A673 (cell line): ENCODE data around the gene NRXN2.

Experiments used
- CTCF ChIP-seq: fragments of 300-800, 200-600 bp; sonication (generic); conservative IDR thresholded peaks from 2 replicates; pipeline ENCODE4 v1.5.1; 2017; ENCODE audit warnings: low read depth, mild to moderate bottlenecking, antibody characterized with exemption, low read length, moderate library complexity, mixed read lengths
- EZH2 ChIP-seq: fragments of 200-600 bp; sonication (generic); IDR thresholded peaks from 2 replicates; pipeline ENCODE4 v1.6.1; 2017; ENCODE audit warnings: borderline replicate concordance, low read depth, mild to moderate bottlenecking, mixed read lengths, antibody characterized with exemption, low read length; ENCODE audit not compliant: poor library complexity, severe bottlenecking

GRCh38 chr11:64570341-64570740 is 152.7 kb downstream of the NRXN2 start:
- TF ChIP-seq CTCF (no peak), EZH2 (no peak)
